ENCODE measurements around the gene SLC25A44. TPM values are rescaled to one million over a fixed set of nuclear protein-coding genes. Genes with fewer than 3 reads are reported as not detected.

Gene SLC25A44
- total and polyA plus RNA-seq, 2 experiments from 2014 or later: 9.2 to 13.8 TPM

DNA sequence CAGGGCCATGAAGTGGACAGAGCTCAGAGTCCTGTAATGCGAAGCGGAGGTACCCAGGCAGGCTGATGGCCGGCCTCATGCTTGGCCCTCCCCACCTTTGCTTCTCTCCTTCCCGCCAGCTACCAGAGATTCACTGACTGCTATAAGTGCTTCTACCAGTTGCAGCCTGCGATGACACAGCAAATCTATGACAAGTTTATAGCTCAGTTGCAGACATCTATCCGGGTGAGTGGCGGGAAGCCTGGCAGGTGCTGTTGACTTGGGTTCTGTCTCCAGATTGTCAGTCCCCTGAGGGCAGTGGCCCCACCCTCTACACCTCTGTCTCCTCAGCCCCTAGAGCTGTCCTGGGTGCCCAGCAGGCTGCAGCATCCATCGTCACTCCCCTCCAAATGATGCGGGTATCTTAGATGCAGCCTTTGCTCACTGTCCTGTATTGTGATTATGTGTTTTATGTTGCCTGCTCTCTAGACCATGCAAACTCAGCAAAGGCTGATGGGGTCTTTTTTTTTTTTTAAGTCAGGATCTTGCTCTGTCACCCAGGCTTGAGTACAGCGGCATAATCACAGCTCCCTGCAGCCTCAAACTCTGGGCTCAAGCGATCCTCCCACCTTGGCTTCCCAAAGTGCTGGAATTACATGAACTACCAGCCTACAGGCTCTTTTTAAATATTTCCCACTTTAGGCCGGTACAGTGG is 38.4 kb downstream of the SLC25A44 start:
- TF ChIP-seq, protein P1, sequence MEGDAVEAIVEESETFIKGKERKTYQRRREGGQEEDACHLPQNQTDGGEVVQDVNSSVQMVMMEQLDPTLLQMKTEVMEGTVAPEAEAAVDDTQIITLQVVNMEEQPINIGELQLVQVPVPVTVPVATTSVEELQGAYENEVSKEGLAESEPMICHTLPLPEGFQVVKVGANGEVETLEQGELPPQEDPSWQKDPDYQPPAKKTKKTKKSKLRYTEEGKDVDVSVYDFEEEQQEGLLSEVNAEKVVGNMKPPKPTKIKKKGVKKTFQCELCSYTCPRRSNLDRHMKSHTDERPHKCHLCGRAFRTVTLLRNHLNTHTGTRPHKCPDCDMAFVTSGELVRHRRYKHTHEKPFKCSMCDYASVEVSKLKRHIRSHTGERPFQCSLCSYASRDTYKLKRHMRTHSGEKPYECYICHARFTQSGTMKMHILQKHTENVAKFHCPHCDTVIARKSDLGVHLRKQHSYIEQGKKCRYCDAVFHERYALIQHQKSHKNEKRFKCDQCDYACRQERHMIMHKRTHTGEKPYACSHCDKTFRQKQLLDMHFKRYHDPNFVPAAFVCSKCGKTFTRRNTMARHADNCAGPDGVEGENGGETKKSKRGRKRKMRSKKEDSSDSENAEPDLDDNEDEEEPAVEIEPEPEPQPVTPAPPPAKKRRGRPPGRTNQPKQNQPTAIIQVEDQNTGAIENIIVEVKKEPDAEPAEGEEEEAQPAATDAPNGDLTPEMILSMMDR (IDR thresholded peaks at IDR 0.05; ENCODE audit: low read depth, low read length): no peak
- H3K36me3 ChIP-seq: peaks cover 19% of the 10 kb centered on the region

DNA sequence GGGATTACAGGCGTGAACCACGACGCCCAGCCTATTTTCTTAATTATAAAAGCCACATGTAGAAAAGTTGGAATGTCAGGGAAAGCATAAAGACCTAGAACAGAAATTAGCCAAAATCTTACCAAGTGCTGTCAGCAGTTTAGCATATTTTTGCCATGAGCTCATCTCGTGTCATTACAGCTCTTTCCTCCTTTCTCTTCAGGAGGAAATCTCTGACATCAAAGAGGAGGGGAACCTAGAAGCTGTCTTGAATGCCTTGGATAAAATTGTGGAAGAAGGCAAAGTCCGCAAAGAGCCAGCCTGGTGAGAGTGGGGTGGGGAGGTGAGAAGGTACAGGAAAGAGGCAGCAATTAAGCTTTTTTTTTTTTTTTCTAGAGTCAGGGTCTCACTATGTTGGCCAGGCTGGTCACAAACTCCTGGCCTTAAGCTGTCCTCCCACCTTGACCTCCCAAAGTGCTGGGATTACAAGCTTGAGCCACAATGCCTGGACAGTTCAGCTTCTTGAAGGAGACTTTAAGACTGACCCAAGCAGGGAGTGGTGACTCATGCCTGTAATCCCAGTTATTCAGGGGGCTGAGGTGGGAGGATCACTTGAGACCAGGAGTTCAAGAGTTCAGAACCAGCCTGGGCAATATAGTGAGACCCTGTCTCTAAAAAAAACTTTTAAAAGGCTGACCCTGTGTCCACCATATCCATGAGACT is 39.7 kb downstream of the SLC25A44 start:
- Histone ChIP-seq H3K27me3 (no peaks in the 10 kb centered on the region), H3K4me3 (no peak overlapping the region), H3K36me3 (peaks cover 25% of the 10 kb centered on the region), H3K4me1 (ENCODE audit: low read depth) (no peaks in the 10 kb centered on the region), H3K27ac (no peak overlapping the region), H3K9me3 (ENCODE audit: low read depth) (no peaks in the 10 kb centered on the region)
- TF ChIP-seq, protein P1 (IDR thresholded peaks at IDR 0.05; ENCODE audit: low read depth, low read length): no peak
- DNase-seq (ENCODE audit: low read depth in 1 of 2, low spot score in 1 of 2): peak in 1 of 2 donors; percentile 83

More for the DNA sequence above, 38.4 kb downstream of the SLC25A44 start:
- Histone ChIP-seq H3K4me3 (no peak overlapping the region), H3K27me3 (no peaks in the 10 kb centered on the region), H3K4me1 (ENCODE audit: low read depth) (no peaks in the 10 kb centered on the region), H3K9me3 (ENCODE audit: low read depth) (no peaks in the 10 kb centered on the region), H3K27ac (no peak overlapping the region)
- DNase-seq (ENCODE audit: low read depth in 1 of 2, low spot score in 1 of 2): no peak

DNA sequence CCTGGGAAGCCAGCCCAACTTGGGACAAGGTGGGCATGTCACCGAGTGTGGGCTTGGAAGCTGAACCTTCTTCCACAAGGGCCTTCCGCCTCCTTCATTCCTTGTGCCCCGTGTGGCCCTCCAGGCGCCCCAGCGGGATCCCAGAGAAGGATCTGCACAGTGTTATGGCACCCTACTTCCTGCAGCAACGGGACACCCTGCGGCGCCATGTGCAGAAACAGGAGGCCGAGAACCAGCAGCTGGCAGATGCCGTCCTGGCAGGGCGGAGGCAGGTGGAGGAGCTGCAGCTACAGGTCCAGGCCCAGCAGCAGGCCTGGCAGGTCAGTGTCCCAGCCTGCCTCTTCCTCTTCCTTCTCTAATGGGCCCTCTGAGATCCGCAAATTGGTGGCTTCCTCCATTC is 42.3 kb downstream of the SLC25A44 start:
- DNase-seq (ENCODE audit: low read depth in 1 of 2, low spot score in 1 of 2): no peak
- Histone ChIP-seq H3K9me3 (ENCODE audit: low read depth) (no peaks in the 10 kb centered on the region), H3K27me3 (no peaks in the 10 kb centered on the region), H3K4me3 (no peak overlapping the region), H3K27ac (no peak overlapping the region), H3K4me1 (ENCODE audit: low read depth) (no peaks in the 10 kb centered on the region), H3K36me3 (peaks cover 26% of the 10 kb centered on the region)
- TF ChIP-seq, protein P1 (IDR thresholded peaks at IDR 0.05; ENCODE audit: low read depth, low read length): no peak

DNA sequence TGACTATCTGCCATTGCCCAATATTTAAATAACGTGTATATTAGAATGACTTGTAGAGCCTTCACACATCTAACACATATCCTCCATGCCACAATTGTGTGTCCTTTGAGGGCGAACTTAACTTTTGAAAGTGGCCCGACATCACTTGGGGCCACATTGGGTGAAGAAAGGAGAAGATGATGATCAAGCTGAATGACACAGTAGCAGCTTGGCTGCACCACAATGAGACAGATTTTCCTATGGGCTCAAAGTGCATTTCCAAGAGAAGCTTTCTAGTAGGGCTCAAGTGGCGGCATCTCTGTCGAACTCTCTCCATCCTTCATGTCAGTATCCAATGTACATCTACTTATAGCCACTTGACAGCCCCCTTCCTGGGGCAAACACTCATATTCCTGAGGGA is 44.3 kb downstream of the SLC25A44 start:
- H3K9me3 ChIP-seq (ENCODE audit: low read depth): no peaks in the 10 kb centered on the region
- no peak overlapping the region for H3K27ac ChIP-seq
- peaks cover 26% of the 10 kb centered on the region for H3K36me3 ChIP-seq
- no peaks in the 10 kb centered on the region for H3K4me1 ChIP-seq (ENCODE audit: low read depth)
- H3K4me3 ChIP-seq: no peak overlapping the region
- no peaks in the 10 kb centered on the region for H3K27me3 ChIP-seq
- TF ChIP-seq, protein P1 (IDR thresholded peaks at IDR 0.05; ENCODE audit: low read depth, low read length): no peak
- DNase-seq (ENCODE audit: low read depth in 1 of 2, low spot score in 1 of 2): no peak

DNA sequence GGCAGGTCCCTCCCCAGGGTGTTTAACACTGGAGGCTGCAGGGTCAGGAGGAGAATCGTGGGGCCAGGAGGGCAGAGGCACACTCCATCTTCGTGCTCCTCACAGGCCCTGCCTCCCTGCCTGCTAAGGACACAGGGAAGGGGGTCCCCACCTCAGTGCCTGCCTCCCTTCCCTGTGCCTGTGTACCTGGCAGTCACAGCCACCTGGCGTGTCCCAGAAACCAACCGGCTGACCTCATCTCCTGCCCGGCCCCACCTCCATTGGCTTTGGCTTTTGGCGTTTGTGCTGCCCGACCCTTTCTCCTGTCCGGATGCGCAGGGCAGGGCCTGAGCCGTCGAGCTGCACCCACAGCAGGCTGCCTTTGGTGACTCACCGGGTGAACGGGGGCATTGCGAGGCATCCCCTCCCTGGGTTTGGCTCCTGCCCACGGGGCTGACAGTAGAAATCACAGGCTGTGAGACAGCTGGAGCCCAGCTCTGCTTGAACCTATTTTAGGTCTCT is 47.5 kb downstream of the SLC25A44 start:
- H3K36me3 ChIP-seq: peaks cover 13% of the 10 kb centered on the region
- H3K4me1 ChIP-seq (ENCODE audit: low read depth): no peaks in the 10 kb centered on the region
- H3K4me3 ChIP-seq: no peak overlapping the region
- H3K27ac ChIP-seq: peak overlapping the region; percentile 15
- peak in 1 of 2 donors; percentile 42 for DNase-seq (ENCODE audit: low read depth in 1 of 2, low spot score in 1 of 2)
- TF ChIP-seq, protein P1 (IDR thresholded peaks at IDR 0.05; ENCODE audit: low read depth, low read length): no peak
- H3K9me3 ChIP-seq (ENCODE audit: low read depth): no peaks in the 10 kb centered on the region
- H3K27me3 ChIP-seq: no peaks in the 10 kb centered on the region
